ENCODE data around the gene YWHAH. TPM values are rescaled to one million over a fixed set of nuclear protein-coding genes. Genes with fewer than 3 reads are reported as not detected.
A peak's percentile ranks its signal among the peaks of the same experiment; 100 is the strongest.

YWHAH gene
- total RNA-seq, 1 donor from 2014 or later = 171 TPM

- DNase-seq (no peak), ATAC-seq (no peak)
- TF ChIP-seq, protein P1, sequence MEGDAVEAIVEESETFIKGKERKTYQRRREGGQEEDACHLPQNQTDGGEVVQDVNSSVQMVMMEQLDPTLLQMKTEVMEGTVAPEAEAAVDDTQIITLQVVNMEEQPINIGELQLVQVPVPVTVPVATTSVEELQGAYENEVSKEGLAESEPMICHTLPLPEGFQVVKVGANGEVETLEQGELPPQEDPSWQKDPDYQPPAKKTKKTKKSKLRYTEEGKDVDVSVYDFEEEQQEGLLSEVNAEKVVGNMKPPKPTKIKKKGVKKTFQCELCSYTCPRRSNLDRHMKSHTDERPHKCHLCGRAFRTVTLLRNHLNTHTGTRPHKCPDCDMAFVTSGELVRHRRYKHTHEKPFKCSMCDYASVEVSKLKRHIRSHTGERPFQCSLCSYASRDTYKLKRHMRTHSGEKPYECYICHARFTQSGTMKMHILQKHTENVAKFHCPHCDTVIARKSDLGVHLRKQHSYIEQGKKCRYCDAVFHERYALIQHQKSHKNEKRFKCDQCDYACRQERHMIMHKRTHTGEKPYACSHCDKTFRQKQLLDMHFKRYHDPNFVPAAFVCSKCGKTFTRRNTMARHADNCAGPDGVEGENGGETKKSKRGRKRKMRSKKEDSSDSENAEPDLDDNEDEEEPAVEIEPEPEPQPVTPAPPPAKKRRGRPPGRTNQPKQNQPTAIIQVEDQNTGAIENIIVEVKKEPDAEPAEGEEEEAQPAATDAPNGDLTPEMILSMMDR (IDR thresholded peaks at IDR 0.05) = no peak
- Histone ChIP-seq H3K36me3 (peaks cover 14% of the 10 kb centered on the region), H3K27me3 (ENCODE audit: low read depth) (no peaks in the 10 kb centered on the region), H3K27ac (no peak overlapping the region), H3K9me3 (no peaks in the 10 kb centered on the region), H3K4me3 (no peak overlapping the region), H3K4me1 (peaks cover 12% of the 10 kb centered on the region)
- intact Hi-C loops (cut with DNase I) = no loop called here
Measured at GRCh38 chr22:31962387-31963125, 18.2 kb downstream of the YWHAH start.

DNA sequence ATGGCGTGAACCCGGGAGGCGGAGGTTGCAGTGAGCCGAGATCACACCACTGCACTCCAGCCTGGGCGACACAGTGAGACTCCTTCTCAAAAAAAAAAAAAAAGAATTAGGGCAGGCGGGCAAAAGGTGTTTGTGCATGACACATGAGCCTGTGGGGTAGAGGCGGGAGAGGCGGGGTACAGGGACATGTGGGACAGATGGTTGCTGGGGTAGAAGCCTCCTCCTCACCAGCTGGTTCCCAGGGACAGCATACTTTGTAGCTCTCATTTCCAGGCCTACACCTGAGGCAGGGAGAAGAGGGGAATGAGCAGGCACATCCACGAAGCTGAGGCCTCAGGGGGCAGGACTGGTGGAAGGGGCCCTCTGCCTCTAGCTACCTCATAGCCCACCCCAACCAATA is 23.7 kb downstream of the YWHAH start:
- no peak overlapping the region for H3K4me3 ChIP-seq
- intact Hi-C loops (cut with DNase I) = no loop called here
- TF ChIP-seq, protein P1 (IDR thresholded peaks at IDR 0.05) = no peak

DNA sequence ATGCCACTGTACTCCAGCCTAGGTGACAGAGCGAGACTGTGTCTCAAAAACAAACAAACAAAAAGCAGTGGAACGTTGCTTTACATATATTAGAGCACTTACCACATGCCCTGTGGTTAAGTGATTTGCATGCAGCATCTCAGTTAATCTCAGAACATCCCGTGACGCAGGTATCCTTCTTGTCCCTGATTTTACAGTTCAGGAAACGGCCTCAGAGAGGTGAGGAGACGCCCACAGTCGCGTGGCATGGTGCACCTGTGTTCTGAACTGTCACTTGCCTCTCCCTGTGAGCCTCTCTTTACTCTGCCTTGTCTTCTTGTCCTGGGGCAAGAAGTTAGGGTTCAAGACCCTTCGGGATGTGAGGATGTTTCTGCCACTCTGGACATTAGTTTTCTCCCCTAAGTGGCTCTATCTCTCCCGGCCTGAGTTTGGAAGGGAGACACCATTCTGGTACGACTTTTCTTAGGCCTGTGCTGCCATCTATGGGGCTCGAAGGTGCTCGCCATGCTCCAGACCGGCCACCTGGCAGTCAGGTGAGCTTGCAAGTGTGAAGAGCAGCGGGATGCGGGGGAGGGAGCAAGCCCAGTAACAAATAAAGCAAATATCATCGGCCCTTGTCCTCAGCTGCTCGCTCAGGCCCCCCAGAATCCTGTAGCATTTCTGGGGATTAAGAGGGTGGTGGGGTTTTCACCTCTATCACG is 25.6 kb downstream of the YWHAH start:
- intact Hi-C loops (cut with DNase I) = no loop called here
- H3K27me3 ChIP-seq (ENCODE audit: low read depth) = no peaks in the 10 kb centered on the region
- no peak overlapping the region for H3K27ac ChIP-seq
- DNase-seq = peak; percentile 75
- H3K4me1 ChIP-seq = peaks cover 14% of the 10 kb centered on the region
- peak; percentile 91 to 94 for ATAC-seq
- H3K36me3 ChIP-seq = no peaks in the 10 kb centered on the region
- H3K9me3 ChIP-seq = no peaks in the 10 kb centered on the region
- TF ChIP-seq, protein P1 (IDR thresholded peaks at IDR 0.05) = no peak
- peak overlapping the region; percentile 55 for H3K4me3 ChIP-seq

More for the DNA sequence above, 23.7 kb downstream of the YWHAH start:
- Histone ChIP-seq H3K4me1 (peaks cover 14% of the 10 kb centered on the region), H3K27ac (no peak overlapping the region), H3K36me3 (no peaks in the 10 kb centered on the region), H3K9me3 (no peaks in the 10 kb centered on the region), H3K27me3 (ENCODE audit: low read depth) (no peaks in the 10 kb centered on the region)
- DNase-seq (no peak), ATAC-seq (no peak)

GRCh38 chr22:31970490-31971444 is 26.4 kb downstream of the YWHAH start:
- ATAC-seq (peak; percentile 97 to 98), DNase-seq (peak; percentile 90)
- H3K36me3 ChIP-seq = no peaks in the 10 kb centered on the region
- H3K27ac ChIP-seq = no peak overlapping the region
- H3K4me1 ChIP-seq = peaks cover 14% of the 10 kb centered on the region
- peak overlapping the region; percentile 55 for H3K4me3 ChIP-seq
- no peaks in the 10 kb centered on the region for H3K9me3 ChIP-seq
- H3K27me3 ChIP-seq (ENCODE audit: low read depth) = no peaks in the 10 kb centered on the region
- TF ChIP-seq, protein P1 (IDR thresholded peaks at IDR 0.05) = peak; percentile 90
- intact Hi-C loops (cut with DNase I) = no loop called here

DNA sequence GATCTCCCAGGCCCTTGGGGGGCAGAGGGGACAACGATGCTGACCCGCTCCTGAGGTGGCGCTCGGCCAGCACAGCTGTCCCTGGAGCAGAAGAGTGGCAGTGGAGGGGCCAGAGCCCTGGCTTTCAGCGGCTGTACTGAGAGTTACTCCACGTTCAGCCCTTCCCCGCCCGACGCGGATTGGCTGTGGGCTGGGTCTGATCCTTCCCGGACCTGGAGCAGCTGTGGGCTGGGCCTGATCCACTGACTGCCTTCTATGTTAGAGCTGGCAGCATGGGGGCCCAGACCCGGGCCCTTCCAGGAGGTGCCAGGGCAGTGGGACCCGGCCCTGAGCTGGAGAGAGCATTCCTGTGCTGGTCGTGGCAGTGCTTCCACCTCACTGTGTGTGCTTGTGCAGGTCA is 27.8 kb downstream of the YWHAH start:
- Histone ChIP-seq H3K36me3 (no peaks in the 10 kb centered on the region), H3K27me3 (ENCODE audit: low read depth) (no peaks in the 10 kb centered on the region), H3K27ac (no peak overlapping the region), H3K4me3 (no peak overlapping the region), H3K9me3 (no peaks in the 10 kb centered on the region), H3K4me1 (peaks cover 14% of the 10 kb centered on the region)
- ATAC-seq = no peak
- no peak for DNase-seq
- intact Hi-C loops (cut with DNase I) = no loop called here
- TF ChIP-seq, protein P1 (IDR thresholded peaks at IDR 0.05) = no peak

Measured in lower lobe of right lung (tissue), 2 donors.